ENCODE measurements around the gene TFF3. TPM values are rescaled to one million over a fixed set of nuclear protein-coding genes. Genes with fewer than 3 reads are reported as not detected.

TFF3 gene
- total RNA-seq, 4 donors from 2014 or later, result 1.8 to 23.6 (median 11.6) TPM

GRCh38 chr21:42300045-42300583 is 15.1 kb downstream of the TFF3 start:
- no peak for ATAC-seq (ENCODE audit: low FRiP score)
- DNase-seq (ENCODE audit: low spot score), result no peak
- no peak for TF ChIP-seq CTCF (IDR thresholded peaks at IDR 0.05)

GRCh38 chr21:42299324-42300044 is 15.7 kb downstream of the TFF3 start:
- no peak for TF ChIP-seq CTCF (IDR thresholded peaks at IDR 0.05)
- no peak for ATAC-seq (ENCODE audit: low FRiP score)
- DNase-seq (ENCODE audit: low spot score), result no peak

GRCh38 chr21:42298657-42299056 is 16.6 kb downstream of the TFF3 start:
- ATAC-seq (ENCODE audit: low FRiP score), result no peak
- no peak for DNase-seq (ENCODE audit: low spot score)
- no peak for TF ChIP-seq CTCF (IDR thresholded peaks at IDR 0.05)

- ATAC-seq (ENCODE audit: low FRiP score) (no peak), DNase-seq (ENCODE audit: low spot score) (no peak)
- no peak for TF ChIP-seq CTCF (IDR thresholded peaks at IDR 0.05)
Observed at GRCh38 chr21:42298237-42298636, 17.0 kb downstream of the TFF3 start.

- no peak for TF ChIP-seq CTCF (IDR thresholded peaks at IDR 0.05)
- no peak for ATAC-seq (ENCODE audit: low FRiP score)
- no peak for DNase-seq (ENCODE audit: low spot score)
Observed at GRCh38 chr21:42297377-42297776, 17.8 kb downstream of the TFF3 start.

GRCh38 chr21:42296501-42296900 is 18.7 kb downstream of the TFF3 start:
- no peak for DNase-seq (ENCODE audit: low spot score)
- ATAC-seq (ENCODE audit: low FRiP score), result no peak
- TF ChIP-seq CTCF (IDR thresholded peaks at IDR 0.05), result no peak

- no peak for TF ChIP-seq CTCF (IDR thresholded peaks at IDR 0.05)
- no peak for ATAC-seq (ENCODE audit: low FRiP score)
- no peak for DNase-seq (ENCODE audit: low spot score)
Observed at GRCh38 chr21:42295845-42296244, 19.4 kb downstream of the TFF3 start.

All from omental fat pad (tissue), 4 donors.